Neural progenitor cell (in vitro differentiated cells): ENCODE measurements around the gene RBM6.

ENCODE experiments used
- EZH2 ChIP-seq: fragments of 200-600 bp; sonication (generic); IDR thresholded peaks from 2 replicates; pipeline ENCODE4 v1.6.1; 2017; ENCODE audit warnings: antibody characterized with exemption, mild to moderate bottlenecking, moderate library complexity
- TF ChIP-seq, protein P1 (sequence below): fragments of 200-600 bp; sonication (generic); IDR thresholded peaks from 2 replicates; pipeline ENCODE4 v1.5.1; 2017; ENCODE audit warnings: antibody characterized with exemption, mild to moderate bottlenecking

GRCh38 chr3:50118237-50118636 is 178.3 kb downstream of the RBM6 start:
- TF ChIP-seq, protein P1, sequence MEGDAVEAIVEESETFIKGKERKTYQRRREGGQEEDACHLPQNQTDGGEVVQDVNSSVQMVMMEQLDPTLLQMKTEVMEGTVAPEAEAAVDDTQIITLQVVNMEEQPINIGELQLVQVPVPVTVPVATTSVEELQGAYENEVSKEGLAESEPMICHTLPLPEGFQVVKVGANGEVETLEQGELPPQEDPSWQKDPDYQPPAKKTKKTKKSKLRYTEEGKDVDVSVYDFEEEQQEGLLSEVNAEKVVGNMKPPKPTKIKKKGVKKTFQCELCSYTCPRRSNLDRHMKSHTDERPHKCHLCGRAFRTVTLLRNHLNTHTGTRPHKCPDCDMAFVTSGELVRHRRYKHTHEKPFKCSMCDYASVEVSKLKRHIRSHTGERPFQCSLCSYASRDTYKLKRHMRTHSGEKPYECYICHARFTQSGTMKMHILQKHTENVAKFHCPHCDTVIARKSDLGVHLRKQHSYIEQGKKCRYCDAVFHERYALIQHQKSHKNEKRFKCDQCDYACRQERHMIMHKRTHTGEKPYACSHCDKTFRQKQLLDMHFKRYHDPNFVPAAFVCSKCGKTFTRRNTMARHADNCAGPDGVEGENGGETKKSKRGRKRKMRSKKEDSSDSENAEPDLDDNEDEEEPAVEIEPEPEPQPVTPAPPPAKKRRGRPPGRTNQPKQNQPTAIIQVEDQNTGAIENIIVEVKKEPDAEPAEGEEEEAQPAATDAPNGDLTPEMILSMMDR, result no peak
- TF ChIP-seq EZH2, result no peak
